ENCODE data around the gene ORC1.

GRCh38 chr1:52325786-52326185, 78.4 kb downstream of the ORC1 start:
- TF ChIP-seq CTCF (IDR thresholded peaks at IDR 0.05) (no peak), POLR2AphosphoS5 (IDR thresholded peaks at IDR 0.05; ENCODE audit: insufficient read depth in 1 of 2, low read depth in 1 of 2) (no peak)
